HG03095 (cell line): ENCODE measurements around the gene SMIM15.

Source experiments
- ATAC-seq: cut with Tn5 transposase; IDR thresholded peaks from one replicate; pipeline ENCODE4 v1.9.1; 2021; ENCODE audit warnings: moderate library complexity; ENCODE audit not compliant: unreplicated experiment

SMIM15 gene

GRCh38 chr5:61160497-61160896, 1.8 kb downstream of the SMIM15 start:
- no peak for ATAC-seq

- ATAC-seq: no peak
Measured at GRCh38 chr5:61159836-61160235, 2.4 kb downstream of the SMIM15 start.

- ATAC-seq: no peak
Measured at GRCh38 chr5:61159070-61159469, 3.2 kb downstream of the SMIM15 start.

- ATAC-seq: no peak
Measured at GRCh38 chr5:61151893-61152292, 10.4 kb downstream of the SMIM15 start.

GRCh38 chr5:61148515-61148914, 13.8 kb downstream of the SMIM15 start:
- ATAC-seq: no peak

GRCh38 chr5:61142811-61143210, 19.5 kb downstream of the SMIM15 start:
- ATAC-seq: no peak

GRCh38 chr5:61142391-61142790, 19.9 kb downstream of the SMIM15 start:
- ATAC-seq: no peak

GRCh38 chr5:61141801-61142200, 20.5 kb downstream of the SMIM15 start:
- no peak for ATAC-seq

GRCh38 chr5:61139931-61140330, 22.3 kb downstream of the SMIM15 start:
- ATAC-seq: no peak

- no peak for ATAC-seq
Measured at GRCh38 chr5:61139094-61139873, 23.0 kb downstream of the SMIM15 start.

- ATAC-seq: no peak
Measured at GRCh38 chr5:61137835-61138234, 24.4 kb downstream of the SMIM15 start.

GRCh38 chr5:61132559-61132958, 29.7 kb downstream of the SMIM15 start:
- ATAC-seq: no peak

- ATAC-seq: no peak
Measured at GRCh38 chr5:61130289-61130688, 32.0 kb downstream of the SMIM15 start.

- no peak for ATAC-seq
Measured at GRCh38 chr5:61123145-61123544, 39.1 kb downstream of the SMIM15 start.

GRCh38 chr5:61120534-61120933, 41.7 kb downstream of the SMIM15 start:
- ATAC-seq: no peak

GRCh38 chr5:61119066-61119465, 43.2 kb downstream of the SMIM15 start:
- no peak for ATAC-seq

- ATAC-seq: no peak
Measured at GRCh38 chr5:61115968-61116367, 46.3 kb downstream of the SMIM15 start.

GRCh38 chr5:61114441-61114840, 47.8 kb downstream of the SMIM15 start:
- no peak for ATAC-seq
